Measurements from ENCODE around the gene ABO.
"Not testable (repeated sequence)": the region's sequence is repeated elsewhere in the genome, so short reads cannot be mapped to it uniquely, and the experiment has no call there.

The ABO gene

DNA sequence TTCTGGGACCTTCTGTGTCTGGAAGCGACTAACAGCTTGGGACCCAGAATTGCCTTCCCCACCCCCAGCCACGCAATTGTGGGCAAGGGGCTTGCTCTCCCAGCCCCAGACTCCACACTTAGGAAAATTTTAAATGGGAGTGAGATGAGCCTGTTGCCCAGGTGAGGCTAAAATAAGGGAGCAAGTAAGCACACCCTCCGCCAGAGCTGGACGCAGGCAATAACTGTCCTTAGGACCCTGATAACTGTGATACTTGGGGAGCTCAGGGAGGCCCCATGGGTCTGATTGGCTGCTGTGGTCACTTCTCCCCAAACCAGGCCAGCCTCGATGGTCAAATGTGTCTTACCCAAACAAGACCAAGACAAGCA, 13.3 kb downstream of the ABO start:
- no peak for DNase-seq

DNA sequence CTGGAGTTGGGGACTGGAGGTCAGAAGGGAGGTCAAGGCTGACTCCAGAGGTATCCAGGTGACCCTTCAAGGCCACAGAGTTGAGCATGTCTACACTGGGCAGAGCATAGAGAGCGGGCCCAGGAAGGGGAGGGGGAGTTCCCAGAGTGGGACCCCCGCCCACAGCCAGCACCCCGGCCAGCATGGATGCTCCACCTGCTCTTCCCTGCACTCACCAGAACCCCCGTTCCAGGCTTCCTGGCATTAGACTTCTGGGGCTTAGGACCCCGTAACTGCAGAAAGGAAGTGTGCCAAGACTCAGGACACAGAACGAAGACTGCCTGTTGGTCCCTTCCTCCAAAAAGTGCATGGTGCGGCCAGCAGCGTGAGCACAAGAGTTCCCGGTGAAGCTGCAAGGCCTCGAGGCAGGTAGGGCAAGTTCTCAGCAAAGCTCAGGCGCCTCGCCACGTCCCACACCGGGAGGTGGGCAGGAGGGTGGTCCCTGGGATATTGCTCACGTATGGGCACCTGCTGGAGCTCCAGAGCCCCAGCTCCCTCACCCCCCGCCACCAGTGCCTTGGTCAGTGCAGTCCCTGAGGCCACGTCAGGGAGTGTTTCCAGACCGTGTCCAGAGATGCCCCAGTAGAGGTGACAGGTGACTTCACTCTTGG, 13.8 kb downstream of the ABO start:
- DNase-seq = no peak

GRCh38 chr9:133260334-133261102, 14.5 kb downstream of the ABO start:
- no peak for DNase-seq

- DNase-seq = no peak
Observed at GRCh38 chr9:133258061-133259015, 16.7 kb downstream of the ABO start.

DNA sequence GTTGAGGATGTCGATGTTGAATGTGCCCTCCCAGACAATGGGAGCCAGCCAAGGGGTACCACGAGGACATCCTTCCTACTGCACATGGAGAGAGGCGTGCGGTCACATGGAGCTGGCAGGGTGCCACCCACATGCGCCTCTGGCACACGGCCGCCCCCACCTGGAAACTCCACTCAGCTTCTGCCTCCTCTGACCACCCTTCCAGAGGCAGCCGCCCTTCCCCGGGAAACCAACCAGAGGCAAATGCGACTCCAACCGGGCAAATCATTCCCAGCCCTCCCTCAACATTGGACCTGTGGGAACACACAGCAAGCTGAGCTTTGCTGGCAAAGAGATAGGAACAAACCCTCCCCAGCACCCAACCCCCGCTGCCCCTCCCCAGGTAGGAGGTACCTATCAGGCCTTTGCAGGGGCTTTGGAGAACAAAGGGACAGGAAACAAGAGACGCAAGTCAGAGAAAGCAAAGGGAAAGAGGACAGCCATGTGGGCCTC, 17.5 kb downstream of the ABO start:
- no peak for DNase-seq

GRCh38 chr9:133256686-133257091, 18.3 kb downstream of the ABO start:
- no peak for DNase-seq

DNA sequence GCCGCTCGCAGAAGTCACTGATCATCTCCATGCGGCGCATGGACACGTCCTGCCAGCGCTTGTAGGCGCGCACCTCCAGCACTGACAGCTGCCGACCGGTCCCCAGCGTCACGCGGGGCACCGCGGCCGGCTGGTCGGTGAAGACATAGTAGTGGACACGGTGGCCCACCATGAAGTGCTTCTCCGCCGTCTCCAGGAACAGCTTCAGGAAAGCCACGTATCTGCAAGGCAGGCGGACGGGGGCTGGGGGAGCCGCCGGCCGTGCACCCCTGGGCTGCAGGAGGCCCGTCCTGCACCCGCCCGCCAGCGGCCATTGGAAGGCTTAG, 18.9 kb downstream of the ABO start:
- DNase-seq = no peak

DNA sequence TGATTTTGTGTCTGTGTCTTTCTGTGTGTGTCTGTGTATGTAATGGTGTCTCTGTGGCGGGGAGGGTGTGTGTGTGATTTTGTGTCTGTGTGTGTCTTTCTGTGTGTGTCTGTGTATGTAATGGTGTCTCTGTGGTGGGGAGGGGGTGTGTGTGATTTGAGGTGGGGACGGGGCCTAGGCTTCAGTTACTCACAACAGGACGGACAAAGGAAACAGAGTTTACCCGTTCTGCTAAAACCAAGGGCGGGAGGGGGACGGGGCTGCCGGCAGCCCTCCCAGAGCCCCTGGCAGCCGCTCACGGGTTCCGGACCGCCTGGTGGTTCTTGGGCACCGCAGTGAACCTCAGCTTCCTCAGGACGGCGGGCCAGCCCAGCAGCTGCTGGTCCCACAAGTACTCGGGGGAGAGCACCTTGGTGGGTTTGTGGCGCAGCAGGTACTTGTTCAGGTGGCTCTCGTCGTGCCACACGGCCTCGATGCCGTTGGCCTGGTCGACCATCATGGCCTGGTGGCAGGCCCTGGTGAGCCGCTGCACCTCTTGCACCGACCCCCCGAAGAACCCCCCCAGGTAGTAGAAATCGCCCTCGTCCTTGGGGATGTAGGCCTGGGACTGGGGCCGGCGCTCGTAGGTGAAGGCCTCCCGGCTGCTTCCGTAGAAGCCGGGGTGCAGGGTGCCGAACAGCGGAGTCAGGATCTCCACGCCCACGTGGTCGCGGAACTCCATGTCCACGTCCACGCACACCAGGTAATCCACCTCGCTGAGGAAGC, 19.4 kb downstream of the ABO start:
- DNase-seq = no peak

DNA sequence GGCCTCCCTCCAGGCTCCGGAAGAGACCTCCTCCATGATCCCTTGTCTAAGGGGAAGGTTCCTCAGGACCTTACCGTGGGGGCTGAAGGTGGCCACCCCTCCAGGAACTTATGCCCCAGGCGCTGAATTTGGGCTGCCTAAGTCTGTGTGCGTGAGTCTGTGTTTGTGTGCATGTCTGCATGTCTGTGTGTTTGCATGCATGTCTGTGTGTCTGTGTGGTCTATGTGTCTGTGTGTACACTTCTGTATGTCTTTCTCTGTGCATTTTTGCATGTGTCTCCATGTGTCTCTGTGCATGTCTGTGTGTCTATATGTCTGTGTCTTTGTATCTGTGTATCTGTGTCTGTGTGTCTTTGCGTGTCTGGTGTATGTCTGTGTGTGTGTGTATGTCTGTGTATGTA, 20.5 kb downstream of the ABO start:
- DNase-seq = no peak

DNA sequence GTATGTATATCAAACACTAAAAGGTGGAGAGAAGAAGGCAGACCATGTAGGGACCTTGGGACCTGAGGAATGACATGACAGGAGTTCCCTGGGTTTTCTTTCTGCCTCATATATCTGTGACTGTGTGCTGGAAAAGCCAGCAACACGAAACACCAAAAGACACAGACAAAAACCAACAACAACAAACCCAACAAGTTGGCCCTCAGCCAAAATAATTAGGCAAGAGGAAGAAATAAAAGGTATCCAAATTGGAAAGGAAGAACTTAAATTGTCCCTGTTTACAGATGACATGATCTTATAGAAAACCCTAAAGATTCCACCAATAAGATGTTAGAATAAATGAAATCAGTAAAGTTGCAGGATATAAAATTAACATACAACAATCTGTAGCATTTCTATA, 21.7 kb downstream of the ABO start:
- no peak for DNase-seq

- DNase-seq = no peak
Observed at GRCh38 chr9:133252301-133253020, 22.5 kb downstream of the ABO start.

DNA sequence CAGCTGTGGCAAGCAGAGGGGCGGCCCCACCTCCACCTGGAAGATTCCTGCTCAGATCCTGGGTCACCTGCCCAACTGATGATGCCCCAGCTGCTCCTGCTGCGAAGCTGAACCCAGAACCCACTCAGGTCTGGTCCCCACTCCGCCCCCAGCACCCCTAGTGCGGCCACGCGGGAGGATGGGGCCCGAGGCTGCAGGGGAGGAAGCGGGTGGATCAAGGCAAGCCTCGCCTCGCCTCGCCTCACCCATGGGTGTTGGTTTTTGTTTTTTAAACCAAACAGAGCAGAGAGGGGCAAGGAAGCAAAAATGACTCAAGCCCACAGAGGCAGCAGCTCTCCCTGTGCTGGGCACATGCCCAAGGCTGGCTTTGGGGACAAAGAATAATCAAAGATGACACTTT, 23.2 kb downstream of the ABO start:
- no peak for DNase-seq

- DNase-seq = not testable (repeated sequence)
Observed at GRCh38 chr9:133251221-133251620, 23.8 kb downstream of the ABO start.

DNA sequence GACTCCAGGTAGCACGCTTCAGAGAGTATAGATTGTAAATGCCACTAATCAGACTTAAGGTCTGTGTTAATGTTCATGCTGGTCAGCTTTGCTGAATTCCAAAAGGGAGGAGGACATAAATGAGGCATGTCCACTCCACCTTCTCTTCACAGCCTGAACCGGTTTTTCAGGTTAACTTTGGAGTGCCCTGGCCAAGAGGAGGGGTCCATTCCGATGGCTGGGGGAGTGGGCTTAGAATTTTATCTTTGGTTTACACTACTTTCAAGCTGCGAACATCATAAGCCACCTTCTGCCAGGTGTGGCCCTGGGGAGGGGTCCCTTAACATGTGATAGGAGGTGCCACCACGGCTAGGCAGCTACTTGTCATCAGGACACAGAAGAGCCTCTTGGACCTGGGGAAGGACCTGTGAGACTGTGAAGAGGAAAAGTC, 24.2 kb downstream of the ABO start:
- DNase-seq = no peak

DNA sequence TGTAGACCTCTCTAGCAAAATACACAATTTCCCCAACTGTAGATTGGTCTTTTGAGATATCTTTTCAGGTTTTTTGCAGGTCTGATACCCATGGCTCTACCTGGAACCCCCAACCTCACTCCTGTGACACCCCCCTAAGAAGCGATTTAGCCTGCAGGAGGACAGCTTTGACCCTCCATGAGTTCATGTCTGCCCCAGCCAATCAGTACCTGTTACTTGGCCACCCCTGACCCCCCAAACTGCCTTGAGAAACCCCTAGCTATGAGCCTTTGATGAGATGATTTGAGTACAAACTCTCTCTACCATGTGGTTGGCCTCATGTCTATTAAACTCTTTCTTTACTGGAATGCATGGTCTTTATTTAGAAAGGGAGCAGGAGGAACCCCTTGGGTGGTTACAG, 25.7 kb downstream of the ABO start:
- no peak for DNase-seq

GRCh38 chr9:133248726-133249295, 26.2 kb downstream of the ABO start:
- no peak for DNase-seq

DNA sequence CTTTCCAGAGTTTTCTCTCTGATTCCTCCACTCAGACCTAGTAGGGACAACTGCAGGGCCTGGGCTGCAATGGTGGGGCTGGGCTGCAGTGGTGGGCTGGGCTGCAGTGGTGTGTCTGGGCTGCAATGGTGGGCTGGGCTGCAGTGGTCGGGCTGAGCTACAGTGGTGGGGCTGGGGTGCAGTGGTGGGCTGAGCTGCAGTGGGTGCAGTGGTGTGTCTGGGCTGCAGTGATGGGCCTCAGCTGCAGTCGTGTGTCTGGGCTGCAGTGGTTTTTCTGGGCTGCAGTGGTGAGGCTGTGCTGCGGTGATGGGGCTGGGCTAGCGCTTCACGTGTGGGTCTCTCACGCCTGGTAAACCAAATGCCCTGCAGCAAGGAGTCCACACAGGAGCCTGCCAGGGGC, 27.4 kb downstream of the ABO start:
- DNase-seq = no peak

- no peak for DNase-seq
Observed at GRCh38 chr9:133246991-133247390, 28.0 kb downstream of the ABO start.

DNA sequence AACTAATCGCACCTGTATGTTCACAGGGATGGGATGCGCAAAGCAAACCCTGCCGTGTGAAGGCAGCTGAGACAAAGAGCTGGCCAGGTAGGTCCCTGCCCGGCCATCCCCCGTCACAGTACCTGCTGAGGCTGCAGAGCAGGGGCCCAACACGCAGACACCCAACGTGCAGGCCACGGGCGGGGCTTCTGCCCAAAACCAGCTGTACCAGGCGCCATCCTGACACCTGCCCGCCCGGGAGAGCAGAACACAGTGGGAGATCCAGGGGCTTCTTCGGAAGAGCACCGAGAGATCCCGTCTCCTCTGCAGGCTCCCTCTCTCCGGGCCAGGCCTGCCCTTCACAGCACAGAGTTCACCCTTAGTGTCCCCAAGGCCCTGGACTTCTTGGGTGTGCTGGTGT, 28.4 kb downstream of the ABO start:
- no peak for DNase-seq

DNA sequence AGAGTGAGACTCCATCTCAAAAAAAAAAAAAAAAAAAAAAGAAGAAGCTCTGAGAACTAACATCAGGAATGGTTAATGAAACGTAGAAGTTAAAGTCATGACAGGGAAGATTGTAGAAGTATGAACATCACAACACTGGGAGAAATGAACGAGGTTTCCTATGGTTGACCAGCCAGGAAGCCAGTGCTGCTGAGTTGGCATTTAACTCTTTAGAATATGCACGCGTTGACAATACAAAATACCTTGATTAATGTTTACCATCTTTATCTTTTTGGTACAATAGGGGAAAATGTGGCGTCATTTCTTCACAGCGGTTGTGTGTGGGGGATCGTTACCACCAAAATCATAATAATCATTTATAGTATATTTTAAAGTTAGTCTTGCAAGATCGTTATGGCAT, 32.0 kb downstream of the ABO start:
- no peak for DNase-seq

GRCh38 chr9:133242241-133242640, 32.8 kb downstream of the ABO start:
- DNase-seq = no peak

All from activated CD4-positive, alpha-beta T cell treated with anti-CD3 and anti-CD28 coated beads, Interleukin-2, amount 50 U/mL, for 4 hours (primary cell).